GM19025 (cell line): ENCODE measurements around the gene RUBCNL.

Experiments
- ATAC-seq: cut with Tn5 transposase; IDR thresholded peaks from one replicate; pipeline ENCODE4 v1.9.1; 2021; ENCODE audit warnings: mild to moderate bottlenecking, low read depth, moderate library complexity; ENCODE audit not compliant: unreplicated experiment

RUBCNL gene

DNA sequence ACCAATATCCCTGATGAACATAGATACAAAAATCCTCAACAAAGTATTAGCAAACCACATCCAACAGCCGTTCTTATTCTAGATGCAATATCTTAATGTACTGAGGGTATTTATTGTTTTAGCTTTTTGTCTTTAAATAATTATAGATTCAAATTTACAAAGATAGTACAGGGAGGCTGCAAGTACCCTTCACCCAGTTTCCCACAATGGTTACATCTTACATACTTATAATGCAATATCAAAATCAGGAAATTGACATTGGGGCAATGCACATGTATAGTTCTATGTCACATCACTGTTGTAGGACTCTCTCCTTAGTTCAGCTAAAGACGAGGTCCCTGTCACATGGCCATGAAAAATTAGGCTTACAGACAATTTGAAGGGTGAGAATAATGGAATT, 75.8 kb downstream of the RUBCNL start:
- ATAC-seq, result no peak

- no peak for ATAC-seq
These were observed 77.0 kb downstream of the RUBCNL start for GRCh38 chr13:46310066-46310465.

DNA sequence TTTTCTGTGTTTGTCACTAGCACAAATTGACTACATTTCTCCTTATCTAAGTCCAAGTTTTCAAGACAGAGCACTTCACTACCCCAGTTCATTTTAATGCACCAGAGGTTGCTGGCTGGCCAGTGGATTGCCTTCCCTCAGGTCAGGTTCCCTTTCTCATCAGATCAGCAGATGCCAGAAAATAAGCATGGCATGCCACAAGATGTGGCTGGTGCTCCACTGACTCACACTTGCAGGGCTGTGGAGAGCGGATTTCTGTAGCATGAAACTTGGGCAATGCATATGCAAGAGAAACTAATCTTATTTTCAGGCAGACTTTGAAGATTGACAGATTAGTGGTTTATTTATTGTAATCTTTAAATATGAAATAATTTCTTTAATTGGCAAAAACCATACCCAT, 79.5 kb downstream of the RUBCNL start:
- ATAC-seq, result no peak

DNA sequence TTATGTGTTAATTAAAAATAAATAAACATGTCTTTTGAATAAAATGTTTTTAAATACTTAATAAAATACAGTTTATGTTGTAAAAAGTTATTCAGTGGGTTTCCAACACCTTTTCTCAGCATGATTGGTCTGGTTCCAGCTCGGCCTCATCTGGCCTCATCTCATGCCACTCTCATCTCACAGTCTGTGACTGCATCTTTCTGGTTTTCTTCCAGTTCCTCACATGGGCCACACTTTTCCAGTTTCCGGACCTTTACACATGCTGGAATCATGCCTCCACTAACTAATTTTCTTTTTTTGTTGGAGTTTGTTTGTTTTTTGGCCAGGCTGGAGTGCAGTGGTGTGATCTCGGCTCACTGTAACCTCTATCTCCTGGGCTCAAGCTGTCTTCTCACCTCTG, 82.5 kb downstream of the RUBCNL start:
- ATAC-seq, result no peak

- ATAC-seq, result no peak
These were observed 83.2 kb downstream of the RUBCNL start for GRCh38 chr13:46303742-46304385.

DNA sequence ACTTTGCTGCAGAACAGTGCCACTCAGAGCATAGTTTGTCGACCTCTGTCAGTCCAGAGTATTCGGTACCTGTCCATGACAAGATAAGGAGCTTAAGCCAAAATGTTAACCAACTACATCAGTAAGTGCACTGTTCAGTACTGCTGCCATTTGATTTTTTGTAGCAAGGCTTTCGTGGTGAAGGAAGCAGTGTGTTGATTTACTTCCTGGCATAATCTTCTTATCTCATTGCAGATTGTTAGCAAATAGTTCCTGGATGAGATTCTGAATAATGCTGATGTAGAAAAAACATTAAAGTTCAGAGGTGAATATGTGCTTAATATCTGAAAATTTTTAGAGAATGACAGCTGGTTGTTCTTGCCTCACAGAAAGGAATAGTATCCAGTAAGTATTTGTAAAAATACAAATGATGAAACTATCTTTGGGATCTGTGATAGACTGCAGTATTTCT, 89.7 kb downstream of the RUBCNL start:
- ATAC-seq, result no peak

- ATAC-seq, result no peak
These were observed 90.1 kb downstream of the RUBCNL start for GRCh38 chr13:46296921-46297320.

- no peak for ATAC-seq
These were observed 90.8 kb downstream of the RUBCNL start for GRCh38 chr13:46296115-46296822.

DNA sequence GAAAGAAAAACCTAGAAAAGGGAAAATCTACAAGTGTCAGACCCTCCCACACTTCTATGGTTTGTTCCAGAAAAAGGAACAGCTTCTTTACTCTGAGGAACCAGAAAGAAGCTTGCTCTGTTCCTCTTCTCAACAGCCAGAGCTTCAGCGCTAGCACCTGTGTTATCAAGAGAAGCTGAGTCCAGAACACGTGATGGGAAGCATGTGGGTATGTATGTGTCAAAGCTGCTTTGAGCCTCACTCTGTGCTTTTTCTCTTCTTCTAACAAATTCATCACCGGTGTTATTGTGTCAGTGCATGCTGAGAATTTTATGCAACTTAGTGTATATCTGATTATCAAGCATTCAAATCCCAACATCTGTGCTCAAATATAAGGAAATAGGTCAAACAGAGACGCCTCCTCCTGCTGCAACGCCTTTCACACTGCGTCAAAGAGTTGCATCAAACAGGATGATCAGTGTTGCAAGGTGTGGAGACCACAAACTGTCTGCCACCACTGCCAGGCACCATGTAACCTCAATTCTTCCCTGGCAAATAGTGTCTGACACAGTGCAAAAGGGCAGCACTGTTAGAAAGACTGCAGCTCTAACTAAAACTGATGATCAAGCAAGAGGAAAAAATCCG, 91.4 kb downstream of the RUBCNL start:
- no peak for ATAC-seq

DNA sequence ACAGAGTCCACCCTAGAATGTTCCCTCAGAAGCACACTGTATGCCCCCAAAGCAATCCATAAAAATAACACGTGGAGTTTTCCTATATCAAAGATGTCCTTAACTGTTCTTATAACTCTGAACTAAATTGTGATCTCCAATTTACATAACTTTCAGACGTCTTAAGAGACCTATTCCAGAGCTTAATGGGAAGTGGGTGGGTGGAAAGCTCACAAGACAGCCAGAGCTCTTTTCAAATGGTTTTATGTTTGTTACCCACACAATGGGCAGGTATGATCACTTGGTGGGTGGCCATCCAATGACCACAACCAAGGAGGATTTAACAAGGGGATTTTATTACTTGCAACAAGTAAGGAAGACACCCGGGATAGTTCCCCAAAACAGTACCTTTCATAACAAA, 93.6 kb downstream of the RUBCNL start:
- no peak for ATAC-seq
